HepG2 (cell line): Measurements from ENCODE around the gene S100A4.

Experiments used
- CBX5 ChIP-seq: sonication (generic); formaldehyde crosslinking; IDR thresholded peaks from 2 replicates; pipeline ENCODE4 v1.4.0; 2020; ENCODE audit warnings: missing genetic modification reagents, borderline replicate concordance
- ELK4 ChIP-seq: sonication (generic); formaldehyde crosslinking; IDR thresholded peaks from 2 replicates; pipeline ENCODE4 v1.9.0; 2021; ENCODE audit warnings: missing genetic modification reagents, borderline replicate concordance
- ETS1 ChIP-seq: sonication (generic); formaldehyde crosslinking; IDR thresholded peaks from 2 replicates; pipeline ENCODE4 v1.4.0; 2020; ENCODE audit warnings: missing genetic modification reagents
- FUBP1 ChIP-seq: sonication (generic); formaldehyde crosslinking; IDR thresholded peaks from 2 replicates; pipeline ENCODE4 v1.5.1; 2020; ENCODE audit warnings: missing genetic modification reagents, mild to moderate bottlenecking, borderline replicate concordance
- PREB ChIP-seq: sonication (generic); formaldehyde crosslinking; IDR thresholded peaks from 2 replicates; pipeline ENCODE4 v1.4.0; 2020; ENCODE audit warnings: missing genetic modification reagents
- ZBTB49 ChIP-seq: sonication (generic); formaldehyde crosslinking; IDR thresholded peaks from 2 replicates; pipeline ENCODE4 v1.4.0; 2020; ENCODE audit warnings: missing genetic modification reagents, borderline replicate concordance

GRCh38 chr1:153578936-153579335, 33.3 kb upstream of the S100A4 start:
- TF ChIP-seq FUBP1 (CRISPR knock-in tag) (no peak), ELK4 (CRISPR knock-in tag) (no peak), CBX5 (no peak), PREB (CRISPR knock-in tag) (no peak), ZBTB49 (CRISPR knock-in tag) (no peak), ETS1 (no peak)
